GM12872 (cell line): Measurements from ENCODE around the gene HERPUD1.

Source experiments
- TF ChIP-seq, protein P1 (sequence below): IDR thresholded peaks from 3 replicates; pipeline ENCODE4 v1.5.1; 2011; ENCODE audit warnings: low read depth, mild to moderate bottlenecking, low read length, moderate library complexity; ENCODE audit not compliant: insufficient read depth

Gene HERPUD1

GRCh38 chr16:56974549-56975300 is 42.8 kb downstream of the HERPUD1 start:
- TF ChIP-seq, protein P1, sequence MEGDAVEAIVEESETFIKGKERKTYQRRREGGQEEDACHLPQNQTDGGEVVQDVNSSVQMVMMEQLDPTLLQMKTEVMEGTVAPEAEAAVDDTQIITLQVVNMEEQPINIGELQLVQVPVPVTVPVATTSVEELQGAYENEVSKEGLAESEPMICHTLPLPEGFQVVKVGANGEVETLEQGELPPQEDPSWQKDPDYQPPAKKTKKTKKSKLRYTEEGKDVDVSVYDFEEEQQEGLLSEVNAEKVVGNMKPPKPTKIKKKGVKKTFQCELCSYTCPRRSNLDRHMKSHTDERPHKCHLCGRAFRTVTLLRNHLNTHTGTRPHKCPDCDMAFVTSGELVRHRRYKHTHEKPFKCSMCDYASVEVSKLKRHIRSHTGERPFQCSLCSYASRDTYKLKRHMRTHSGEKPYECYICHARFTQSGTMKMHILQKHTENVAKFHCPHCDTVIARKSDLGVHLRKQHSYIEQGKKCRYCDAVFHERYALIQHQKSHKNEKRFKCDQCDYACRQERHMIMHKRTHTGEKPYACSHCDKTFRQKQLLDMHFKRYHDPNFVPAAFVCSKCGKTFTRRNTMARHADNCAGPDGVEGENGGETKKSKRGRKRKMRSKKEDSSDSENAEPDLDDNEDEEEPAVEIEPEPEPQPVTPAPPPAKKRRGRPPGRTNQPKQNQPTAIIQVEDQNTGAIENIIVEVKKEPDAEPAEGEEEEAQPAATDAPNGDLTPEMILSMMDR: no peak

DNA sequence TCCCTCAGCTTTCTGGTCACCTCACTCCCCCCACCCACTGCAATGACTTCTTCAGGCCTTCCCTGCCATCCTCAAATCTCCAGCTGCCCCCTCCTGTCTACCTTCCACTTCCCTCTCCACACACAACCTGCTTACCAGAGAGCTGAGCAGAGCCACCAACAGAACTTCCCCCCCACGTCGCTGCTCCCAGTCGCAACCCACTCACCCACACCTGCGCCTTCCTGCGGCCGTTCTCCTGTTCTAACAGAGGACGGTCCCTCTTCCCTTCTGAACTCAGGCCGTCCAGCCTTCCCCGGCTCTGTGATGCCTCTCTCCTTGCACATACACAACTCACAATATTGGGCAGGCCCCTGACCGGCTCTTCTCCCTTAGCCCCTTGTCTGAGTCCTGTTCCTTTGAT is 43.8 kb downstream of the HERPUD1 start:
- TF ChIP-seq, protein P1: no peak

DNA sequence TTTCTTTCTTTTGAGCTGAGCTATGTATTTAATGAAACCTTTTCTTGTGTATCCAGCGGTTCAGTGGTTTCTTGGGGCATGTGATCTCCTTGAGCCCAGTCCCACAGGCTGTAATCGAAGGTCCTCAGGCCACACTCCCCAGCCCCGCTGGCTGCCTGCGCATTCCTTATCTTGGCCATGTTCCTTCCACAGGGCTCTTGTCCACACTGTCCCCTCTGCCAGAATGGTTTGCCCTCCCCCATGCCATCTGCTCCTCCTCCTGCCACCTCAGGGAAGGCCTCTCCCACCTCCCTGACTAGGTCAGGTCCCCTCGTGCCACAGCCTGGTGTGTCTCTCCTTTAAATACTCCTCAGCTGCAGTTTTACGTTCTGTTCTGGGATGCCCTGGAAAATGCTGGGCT is 45.3 kb downstream of the HERPUD1 start:
- TF ChIP-seq, protein P1: no peak

- TF ChIP-seq, protein P1: no peak
Measured at GRCh38 chr16:56977823-56978430, 46.0 kb downstream of the HERPUD1 start.

DNA sequence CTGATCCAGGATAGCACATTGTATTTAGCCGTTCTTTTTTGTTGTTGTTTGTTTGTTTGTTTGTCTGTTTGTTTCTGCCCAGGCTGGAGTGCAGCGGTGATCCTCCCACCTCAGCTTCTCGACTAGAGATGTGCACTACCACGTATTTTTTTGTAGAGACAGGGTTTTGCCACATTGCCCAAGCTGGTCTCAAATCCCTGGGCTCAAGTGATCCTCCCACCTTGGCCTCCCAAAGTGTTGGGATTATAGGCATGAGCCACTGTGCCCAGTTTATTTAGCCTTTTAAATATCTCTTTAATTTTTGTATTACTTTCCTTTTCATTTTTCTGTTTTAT is 48.2 kb downstream of the HERPUD1 start:
- TF ChIP-seq, protein P1: no peak

DNA sequence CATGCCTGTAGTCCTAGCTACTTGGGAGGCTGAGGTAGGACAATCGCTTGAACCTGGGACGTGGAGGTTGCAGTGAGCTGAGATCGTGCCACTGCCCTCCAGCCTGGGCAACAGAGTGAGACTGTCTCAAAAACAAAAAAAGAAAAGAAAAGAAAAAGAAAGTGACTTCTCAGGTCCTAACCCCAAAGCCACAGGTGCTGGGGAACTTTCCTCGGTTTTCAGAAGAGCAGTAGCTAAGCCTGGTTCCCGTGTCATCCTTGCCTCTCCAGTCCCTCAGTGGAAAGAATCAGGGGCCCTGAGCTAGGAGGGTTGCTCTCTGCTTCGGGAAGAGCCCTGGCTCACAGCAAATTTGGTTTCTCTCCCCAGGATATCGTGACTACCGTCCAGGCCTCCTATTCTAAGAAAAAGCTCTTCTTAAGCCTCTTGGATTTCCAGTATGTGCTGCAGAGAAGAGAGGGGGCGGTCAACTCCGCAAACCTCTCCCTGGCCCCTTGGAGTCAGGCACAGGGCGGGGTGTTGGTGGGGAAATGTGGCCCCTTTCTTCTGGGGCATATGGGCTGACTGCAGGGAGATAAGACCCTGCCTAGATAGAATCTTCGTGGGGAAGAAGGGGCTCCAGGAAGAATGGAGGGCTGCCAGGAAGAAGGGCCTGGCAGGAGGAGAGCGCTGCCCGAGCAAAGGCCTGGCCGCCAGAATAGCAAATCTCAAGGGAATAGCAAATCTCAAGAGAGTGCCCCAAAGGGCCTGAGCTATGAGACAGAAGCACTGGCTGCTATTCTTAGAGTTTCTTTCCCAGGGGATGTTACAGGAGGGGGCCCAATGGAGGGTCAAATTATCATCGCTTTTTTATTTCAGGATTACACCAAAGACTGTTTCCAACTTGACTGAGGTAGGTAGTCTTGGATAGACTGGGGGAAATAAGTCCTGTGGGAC is 49.1 kb downstream of the HERPUD1 start:
- TF ChIP-seq, protein P1: no peak

GRCh38 chr16:56981729-56982271 is 49.9 kb downstream of the HERPUD1 start:
- TF ChIP-seq, protein P1: no peak
